AG08396 (cell line): Measurements from ENCODE around the gene CNPY3.
"Not testable (repeated sequence)": the region's sequence is repeated elsewhere in the genome, so short reads cannot be mapped to it uniquely, and the experiment has no call there.

Experiments used
- DNase-seq: peaks from one replicate; pipeline ENCODE4 v3.0.0; 2012; ENCODE audit warnings: low spot score, mixed read lengths

The CNPY3 gene

GRCh38 chr6:42915732-42916131 is 13.5 kb upstream of the CNPY3 start, which contains the start of gene PTCRA:
Gene PTCRA (plus strand): TSS chr6:42916053. CDS start chr6:42916070, 17 bp downstream.
- DNase-seq = no peak

- no peak for DNase-seq
These were observed 13.0 kb upstream of the CNPY3 start for GRCh38 chr6:42916288-42916687.

GRCh38 chr6:42921801-42922200 is 7.5 kb upstream of the CNPY3 start:
- no peak for DNase-seq

- no peak for DNase-seq
These were observed 5.6 kb upstream of the CNPY3 start for GRCh38 chr6:42923666-42924065.

GRCh38 chr6:42925248-42925857 is 3.9 kb upstream of the CNPY3 start:
- DNase-seq = no peak

GRCh38 chr6:42929821-42930360 is 611 bp downstream of the CNPY3 start:
- DNase-seq = peak; percentile 57

- DNase-seq = no peak
These were observed 3.1 kb downstream of the CNPY3 start for GRCh38 chr6:42932412-42932811.

- DNase-seq = no peak
These were observed 3.9 kb downstream of the CNPY3 start for GRCh38 chr6:42933205-42933604.

- DNase-seq = no peak
These were observed 6.0 kb downstream of the CNPY3 start for GRCh38 chr6:42935322-42935721.

- no peak for DNase-seq
These were observed 7.1 kb downstream of the CNPY3 start for GRCh38 chr6:42936398-42936797.

GRCh38 chr6:42937548-42938427 is 8.5 kb downstream of the CNPY3 start:
- DNase-seq = no peak

- DNase-seq = no peak
These were observed 9.1 kb downstream of the CNPY3 start for GRCh38 chr6:42938428-42938796.

GRCh38 chr6:42938987-42939809 is 9.9 kb downstream of the CNPY3 start:
- no peak for DNase-seq

GRCh38 chr6:42939810-42940167 is 10.5 kb downstream of the CNPY3 start:
- DNase-seq = no peak

GRCh38 chr6:42940493-42941045 is 11.3 kb downstream of the CNPY3 start:
- DNase-seq = no peak

GRCh38 chr6:42941356-42941755 is 12.1 kb downstream of the CNPY3 start:
- not testable (repeated sequence) for DNase-seq

- no peak for DNase-seq
These were observed 13.2 kb downstream of the CNPY3 start for GRCh38 chr6:42942444-42942843.

- DNase-seq = no peak
These were observed 18.7 kb downstream of the CNPY3 start for GRCh38 chr6:42947950-42948349.

GRCh38 chr6:42952389-42952788 is 23.1 kb downstream of the CNPY3 start:
- no peak for DNase-seq

GRCh38 chr6:42954405-42954804 is 25.1 kb downstream of the CNPY3 start:
- DNase-seq = not testable (repeated sequence)

GRCh38 chr6:42958125-42958524 is 28.8 kb downstream of the CNPY3 start:
- no peak for DNase-seq

GRCh38 chr6:42959917-42960242 is 30.6 kb downstream of the CNPY3 start:
- no peak for DNase-seq
